OCI-LY7 (cell line): ENCODE measurements around the gene ASIC2. TPM values are rescaled to one million over a fixed set of nuclear protein-coding genes. Genes with fewer than 3 reads are reported as not detected.

Experiments used
- BruUV-seq: library from RNA; stranded (reverse); fragments of 400-500 nt; replicated peaks from 2 replicates; lab custom pipeline; 2021; lab: Mats Ljungman, UMichigan
- CTCF ChIA-PET: fragments of 300-600 bp; sonication (Branson Sonifier 250); formaldehyde crosslinking; loops from one replicate; lab custom pipeline; 2022; ENCODE audit warnings: antibody characterized with exemption; ENCODE audit not compliant: unreplicated experiment; lab: Charles Lee
- POLR2A ChIA-PET: fragments of 300-600 bp; sonication (Branson Sonifier 250); formaldehyde crosslinking; loops from one replicate; lab custom pipeline; 2022; ENCODE audit warnings: antibody characterized with exemption; lab: Charles Lee
- DNase-seq: peaks from one replicate; pipeline ENCODE4 v3.0.0-alpha.2; 2015; ENCODE audit warnings: low spot score
- H2AFZ ChIP-seq: fragments of 200-600 bp; sonication (generic), shearing (Covaris generic); 2 replicates; pipeline ENCODE4 v1.6.1; 2014; ENCODE audit warnings: mild to moderate bottlenecking, antibody characterized with exemption, low read length, moderate library complexity
- H3K27ac ChIP-seq: fragments of 200-600 bp; sonication (generic); 2 replicates; pipeline ENCODE4 v1.5.1; 2014; ENCODE audit warnings: mixed run types, low read depth, mild to moderate bottlenecking, moderate library complexity, low read length, inconsistent platforms; ENCODE audit not compliant: poor library complexity, severe bottlenecking
- H3K36me3 ChIP-seq: fragments of 200-600 bp; sonication (generic); 2 replicates; pipeline ENCODE4 v1.6.1; 2014; ENCODE audit warnings: mild to moderate bottlenecking, antibody characterized with exemption, low read length, moderate library complexity, mixed read lengths; ENCODE audit not compliant: insufficient read depth
- H3K4me1 ChIP-seq: fragments of 200-600 bp; sonication (generic); 2 replicates; pipeline ENCODE4 v1.5.1; 2014; ENCODE audit warnings: mild to moderate bottlenecking, low read length; ENCODE audit not compliant: insufficient read depth, poor library complexity, severe bottlenecking
- H3K4me2 ChIP-seq: fragments of 200-600 bp; sonication (generic); 2 replicates; pipeline ENCODE4 v1.6.1; 2014; ENCODE audit warnings: mild to moderate bottlenecking, low read length
- H3K4me3 ChIP-seq: fragments of 200-600 bp; sonication (generic); 2 replicates; pipeline ENCODE4 v1.5.1; 2014; ENCODE audit warnings: mild to moderate bottlenecking, low read depth, low read length; ENCODE audit not compliant: poor library complexity, severe bottlenecking
- H3K79me2 ChIP-seq: fragments of 200-600 bp; sonication (generic); 2 replicates; pipeline ENCODE4 v1.6.1; 2016; ENCODE audit warnings: low read depth, mild to moderate bottlenecking, low read length, moderate library complexity, mixed read lengths; ENCODE audit not compliant: insufficient read depth
- H3K9me2 ChIP-seq: fragments of 200-600 bp; sonication (generic); 2 replicates; pipeline ENCODE4 v1.6.1; 2016; ENCODE audit warnings: mild to moderate bottlenecking, low read length, mixed read lengths; ENCODE audit not compliant: insufficient read depth
- H3K9me3 ChIP-seq: fragments of 200-600 bp; sonication (generic); 2 replicates; pipeline ENCODE4 v1.6.1; 2014; ENCODE audit warnings: mild to moderate bottlenecking, mixed run types, low read length, mixed read lengths
- H4K20me1 ChIP-seq: fragments of 200-600 bp; sonication (generic); 2 replicates; pipeline ENCODE4 v1.6.1; 2014; ENCODE audit warnings: mild to moderate bottlenecking, antibody characterized with exemption, low read length, moderate library complexity, mixed read lengths; ENCODE audit not compliant: insufficient read depth
- EZH2phosphoT487 ChIP-seq: fragments of 200-600 bp; sonication (generic); IDR thresholded peaks from 2 replicates; pipeline ENCODE4 v1.6.1; 2018; ENCODE audit warnings: low read depth, borderline replicate concordance, mild to moderate bottlenecking, mixed run types, antibody characterized with exemption, low read length, moderate library complexity, mixed read lengths
- intact Hi-C: fragments of 100-400 bp; cut with micrococcal nuclease; formaldehyde crosslinking; loops from one replicate; pipeline ENCODE4 v1.10.0; 2022; ENCODE audit not compliant: unreplicated experiment
- total RNA-seq, 2 experiments: library from RNA; depleted of rRNA in 1 of 2; stranded (reverse); fragments of >200 nt in 1 of 2; shearing (Covaris generic) in 1 of 2; gene quantifications; 2 replicates each; pipeline ENCODE4 v1.2.3, GENCODE V29; 2014 to 2022
- TF ChIP-seq, protein P1 (sequence below): fragments of 200-600 bp; sonication (generic); conservative IDR thresholded peaks from 2 replicates; pipeline ENCODE4 v1.5.1; 2014; ENCODE audit warnings: mild to moderate bottlenecking, antibody characterized with exemption, low read length, moderate library complexity, mixed read lengths

Gene ASIC2
- total RNA-seq, 2 experiments from 2014 or later: not detected

DNA sequence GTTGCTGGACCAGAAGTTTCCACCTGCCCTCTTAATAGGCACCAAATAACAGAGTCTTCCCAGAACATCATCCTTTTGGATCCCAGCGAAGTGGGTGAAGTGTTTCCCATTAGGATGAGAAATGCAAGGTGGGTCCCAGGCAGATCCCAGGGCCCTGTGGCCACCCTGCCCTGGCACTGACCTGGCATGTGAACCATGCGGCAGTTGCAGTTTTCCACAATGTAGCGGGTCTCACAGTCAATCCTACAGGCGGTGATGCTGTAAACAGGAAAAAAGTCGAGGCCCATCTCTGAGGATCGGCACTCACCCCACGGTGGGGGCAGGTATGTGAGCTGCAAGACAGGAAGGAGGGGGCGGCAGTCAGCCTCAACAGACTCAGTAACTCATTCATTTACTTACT, 265.0 kb downstream of the ASIC2 start:
- no peak overlapping the region for H3K4me2 ChIP-seq
- H3K36me3 ChIP-seq: no peaks in the 10 kb centered on the region
- no peaks in the 10 kb centered on the region for H3K9me3 ChIP-seq
- intact Hi-C loops: no loop called here
- H3K4me3 ChIP-seq: no peak overlapping the region
- ChIA-PET CTCF (no interaction called here), POLR2A (no interaction called here)
- no peaks in the 10 kb centered on the region for H3K79me2 ChIP-seq
- no TSS peak for BruUV-seq
- DNase-seq: no peak
- H2AFZ ChIP-seq: no peak overlapping the region
- TF ChIP-seq, protein P1, sequence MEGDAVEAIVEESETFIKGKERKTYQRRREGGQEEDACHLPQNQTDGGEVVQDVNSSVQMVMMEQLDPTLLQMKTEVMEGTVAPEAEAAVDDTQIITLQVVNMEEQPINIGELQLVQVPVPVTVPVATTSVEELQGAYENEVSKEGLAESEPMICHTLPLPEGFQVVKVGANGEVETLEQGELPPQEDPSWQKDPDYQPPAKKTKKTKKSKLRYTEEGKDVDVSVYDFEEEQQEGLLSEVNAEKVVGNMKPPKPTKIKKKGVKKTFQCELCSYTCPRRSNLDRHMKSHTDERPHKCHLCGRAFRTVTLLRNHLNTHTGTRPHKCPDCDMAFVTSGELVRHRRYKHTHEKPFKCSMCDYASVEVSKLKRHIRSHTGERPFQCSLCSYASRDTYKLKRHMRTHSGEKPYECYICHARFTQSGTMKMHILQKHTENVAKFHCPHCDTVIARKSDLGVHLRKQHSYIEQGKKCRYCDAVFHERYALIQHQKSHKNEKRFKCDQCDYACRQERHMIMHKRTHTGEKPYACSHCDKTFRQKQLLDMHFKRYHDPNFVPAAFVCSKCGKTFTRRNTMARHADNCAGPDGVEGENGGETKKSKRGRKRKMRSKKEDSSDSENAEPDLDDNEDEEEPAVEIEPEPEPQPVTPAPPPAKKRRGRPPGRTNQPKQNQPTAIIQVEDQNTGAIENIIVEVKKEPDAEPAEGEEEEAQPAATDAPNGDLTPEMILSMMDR: no peak
- no peak for TF ChIP-seq EZH2phosphoT487
- no peaks in the 10 kb centered on the region for H4K20me1 ChIP-seq
- no peaks in the 10 kb centered on the region for H3K4me1 ChIP-seq
- H3K27ac ChIP-seq: no peak overlapping the region
- H3K9me2 ChIP-seq: no peaks in the 10 kb centered on the region

DNA sequence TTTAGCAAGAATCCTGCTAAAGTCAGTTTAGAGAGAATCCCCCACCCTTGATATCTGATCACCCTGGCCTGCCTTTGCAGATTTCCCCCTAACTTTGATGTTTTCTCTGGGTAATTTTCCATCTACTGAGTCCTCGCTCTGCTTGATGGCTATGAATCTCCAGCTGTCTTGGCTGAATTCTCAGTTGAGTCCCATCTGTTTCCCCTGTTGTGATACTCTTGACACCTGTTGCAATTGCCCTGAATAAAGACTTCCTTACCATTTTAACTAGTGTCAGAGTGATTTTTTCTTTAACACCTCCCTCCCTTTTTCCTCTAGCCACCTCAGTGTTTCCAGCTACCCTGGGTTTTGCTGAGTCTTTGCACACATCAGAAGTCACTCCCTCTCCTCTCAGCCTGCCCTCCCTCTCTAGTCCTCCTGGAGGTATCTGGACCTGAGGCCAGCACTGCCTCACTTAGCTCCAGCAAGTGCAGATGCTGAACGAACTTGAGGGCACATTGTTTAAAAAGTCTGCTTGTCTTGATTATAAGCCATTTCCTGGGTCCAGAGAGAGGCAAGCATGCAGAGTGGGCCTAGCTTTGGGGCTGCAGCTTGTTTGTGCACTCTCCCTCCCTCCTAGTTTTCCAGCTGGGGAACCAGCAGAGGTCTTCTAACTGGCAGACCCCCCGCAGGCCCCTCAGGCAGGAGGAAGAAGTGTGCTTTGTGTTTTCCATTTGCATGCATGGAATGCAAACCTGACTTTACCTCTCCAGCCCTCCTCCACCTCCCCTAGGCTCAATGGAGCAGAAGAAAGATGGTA, 268.2 kb downstream of the ASIC2 start:
- ChIA-PET CTCF (interaction anchor here (0.6 kb wide), 1 partner anchor 9 kb away, joined by 3 read pairs; no protein-coding TSS in a partner anchor), POLR2A (no interaction called here)
- H3K9me3 ChIP-seq: no peaks in the 10 kb centered on the region
- no peaks in the 10 kb centered on the region for H3K36me3 ChIP-seq
- no peaks in the 10 kb centered on the region for H3K79me2 ChIP-seq
- H3K27ac ChIP-seq: no peak overlapping the region
- H3K4me1 ChIP-seq: no peaks in the 10 kb centered on the region
- intact Hi-C loops: no loop called here
- TF ChIP-seq EZH2phosphoT487: no peak
- TF ChIP-seq, protein P1: no peak
- no peak overlapping the region for H2AFZ ChIP-seq
- no peak overlapping the region for H3K4me3 ChIP-seq
- no peak for DNase-seq
- H3K4me2 ChIP-seq: no peak overlapping the region
- H4K20me1 ChIP-seq: no peaks in the 10 kb centered on the region
- no TSS peak for BruUV-seq
- no peaks in the 10 kb centered on the region for H3K9me2 ChIP-seq

DNA sequence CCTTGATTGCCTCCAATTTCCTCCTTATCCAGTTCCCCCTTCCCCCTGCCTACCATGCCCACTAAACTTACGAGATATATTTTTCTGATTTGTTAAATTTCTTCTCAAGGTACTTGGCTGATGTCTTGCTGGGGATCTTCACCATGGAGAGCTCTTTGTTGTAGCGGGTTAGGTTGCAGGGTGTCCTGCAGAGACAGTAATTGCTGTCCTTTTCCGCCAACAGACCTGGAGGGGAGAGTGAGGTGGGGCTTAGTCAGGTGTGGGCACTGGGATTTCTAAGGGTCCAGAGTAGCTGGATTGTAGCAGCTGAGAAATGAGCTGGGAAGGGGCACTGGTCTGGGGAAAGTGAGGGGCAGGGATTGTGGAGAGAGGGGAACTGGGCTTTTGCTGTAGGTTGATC, 269.3 kb downstream of the ASIC2 start:
- H3K36me3 ChIP-seq: no peaks in the 10 kb centered on the region
- H3K9me2 ChIP-seq: no peaks in the 10 kb centered on the region
- H3K79me2 ChIP-seq: no peaks in the 10 kb centered on the region
- CTCF ChIA-PET: no interaction called here
- POLR2A ChIA-PET: no interaction called here
- no TSS peak for BruUV-seq
- H3K4me2 ChIP-seq: no peak overlapping the region
- DNase-seq: no peak
- no peak overlapping the region for H3K4me3 ChIP-seq
- no peaks in the 10 kb centered on the region for H4K20me1 ChIP-seq
- no peaks in the 10 kb centered on the region for H3K9me3 ChIP-seq
- intact Hi-C loops: no loop called here
- no peaks in the 10 kb centered on the region for H3K4me1 ChIP-seq
- TF ChIP-seq EZH2phosphoT487: no peak
- TF ChIP-seq, protein P1: no peak
- H3K27ac ChIP-seq: no peak overlapping the region
- H2AFZ ChIP-seq: no peak overlapping the region
